ENCODE results near the gene TSPO.

TSPO gene

DNA sequence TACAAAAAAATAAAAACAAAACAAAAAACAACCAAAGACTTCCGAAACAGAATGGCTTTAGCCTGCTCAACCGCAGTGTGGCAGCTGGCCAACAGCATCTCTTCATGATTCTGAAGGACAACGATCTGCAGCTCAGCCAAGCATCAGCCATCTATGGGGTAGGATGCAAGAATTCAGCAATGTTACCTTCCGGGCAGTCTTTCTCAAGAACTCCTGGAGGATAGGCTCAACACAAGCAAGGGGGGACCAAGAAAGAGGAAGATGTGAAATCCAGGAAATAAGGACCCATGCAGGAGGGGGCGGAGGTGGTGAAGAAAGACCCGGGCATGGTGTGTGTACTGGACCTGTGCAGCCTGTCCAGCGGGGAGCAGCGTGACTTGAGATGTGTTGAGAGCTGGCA lies 3.5 kb upstream of the TSPO start:
- peak overlapping the region; percentile 16 to 37 (median 21) for H3K4me3 Mint-ChIP-seq
- H3K4me1 Mint-ChIP-seq = peaks cover 6% of the 10 kb centered on the region
- no peak overlapping the region for H3K27ac Mint-ChIP-seq
- TF ChIP-seq, protein P1, sequence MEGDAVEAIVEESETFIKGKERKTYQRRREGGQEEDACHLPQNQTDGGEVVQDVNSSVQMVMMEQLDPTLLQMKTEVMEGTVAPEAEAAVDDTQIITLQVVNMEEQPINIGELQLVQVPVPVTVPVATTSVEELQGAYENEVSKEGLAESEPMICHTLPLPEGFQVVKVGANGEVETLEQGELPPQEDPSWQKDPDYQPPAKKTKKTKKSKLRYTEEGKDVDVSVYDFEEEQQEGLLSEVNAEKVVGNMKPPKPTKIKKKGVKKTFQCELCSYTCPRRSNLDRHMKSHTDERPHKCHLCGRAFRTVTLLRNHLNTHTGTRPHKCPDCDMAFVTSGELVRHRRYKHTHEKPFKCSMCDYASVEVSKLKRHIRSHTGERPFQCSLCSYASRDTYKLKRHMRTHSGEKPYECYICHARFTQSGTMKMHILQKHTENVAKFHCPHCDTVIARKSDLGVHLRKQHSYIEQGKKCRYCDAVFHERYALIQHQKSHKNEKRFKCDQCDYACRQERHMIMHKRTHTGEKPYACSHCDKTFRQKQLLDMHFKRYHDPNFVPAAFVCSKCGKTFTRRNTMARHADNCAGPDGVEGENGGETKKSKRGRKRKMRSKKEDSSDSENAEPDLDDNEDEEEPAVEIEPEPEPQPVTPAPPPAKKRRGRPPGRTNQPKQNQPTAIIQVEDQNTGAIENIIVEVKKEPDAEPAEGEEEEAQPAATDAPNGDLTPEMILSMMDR (IDR thresholded peaks at IDR 0.05; ENCODE audit: unreplicated experiment in 3 of 3) = no peak
- peaks cover under 1% of the 10 kb centered on the region for H3K27me3 Mint-ChIP-seq (ENCODE audit: low read depth)
- H3K36me3 Mint-ChIP-seq (ENCODE audit: low read depth) = no peaks in the 10 kb centered on the region
- no peaks in the 10 kb centered on the region for H3K9me3 Mint-ChIP-seq

DNA sequence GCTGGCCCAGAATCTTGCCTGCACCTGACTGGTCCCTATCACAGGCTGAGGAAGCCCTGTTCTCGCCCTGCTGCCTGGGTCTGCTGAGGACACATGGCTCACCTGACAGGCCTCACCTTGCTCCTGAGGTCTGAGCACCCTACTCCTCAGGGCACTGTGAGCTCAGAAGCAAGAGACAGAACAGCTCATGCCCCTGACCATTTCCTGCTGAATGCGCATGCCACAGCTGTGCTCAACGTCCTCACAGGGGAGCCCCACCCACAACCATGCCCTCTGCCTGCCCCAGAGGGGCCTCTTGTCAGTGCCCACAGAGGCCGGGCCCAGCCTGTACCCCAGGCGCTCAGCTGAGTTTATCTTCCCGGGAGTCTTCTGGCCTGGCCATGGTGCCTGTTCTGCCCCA lies 2.8 kb upstream of the TSPO start:
- no peaks in the 10 kb centered on the region for H3K9me3 Mint-ChIP-seq
- peak overlapping the region in 1 of 3 experiments; percentile 8 for H3K4me3 Mint-ChIP-seq
- no peak overlapping the region for H3K27ac Mint-ChIP-seq
- H3K36me3 Mint-ChIP-seq (ENCODE audit: low read depth) = no peaks in the 10 kb centered on the region
- peaks cover 4% of the 10 kb centered on the region for H3K27me3 Mint-ChIP-seq (ENCODE audit: low read depth)
- peaks cover 11% of the 10 kb centered on the region for H3K4me1 Mint-ChIP-seq
- TF ChIP-seq, protein P1 (IDR thresholded peaks at IDR 0.05; ENCODE audit: unreplicated experiment in 3 of 3) = no peak

GRCh38 chr22:43150731-43151206 lies 590 bp upstream of the TSPO start:
- H3K4me1 Mint-ChIP-seq = peaks cover 11% of the 10 kb centered on the region
- H3K9me3 Mint-ChIP-seq = no peaks in the 10 kb centered on the region
- no peaks in the 10 kb centered on the region for H3K36me3 Mint-ChIP-seq (ENCODE audit: low read depth)
- H3K27ac Mint-ChIP-seq = peak overlapping the region in 2 of 3 experiments; percentile 52 to 59
- H3K27me3 Mint-ChIP-seq (ENCODE audit: low read depth) = peaks cover 4% of the 10 kb centered on the region
- TF ChIP-seq, protein P1 (IDR thresholded peaks at IDR 0.05; ENCODE audit: unreplicated experiment in 3 of 3) = no peak
- H3K4me3 Mint-ChIP-seq = peak overlapping the region; percentile 81 to 86 (median 86)

GRCh38 chr22:43152003-43152356 lies 621 bp downstream of the TSPO start:
- peaks cover 11% of the 10 kb centered on the region for H3K4me1 Mint-ChIP-seq
- H3K27ac Mint-ChIP-seq = no peak overlapping the region
- no peaks in the 10 kb centered on the region for H3K36me3 Mint-ChIP-seq (ENCODE audit: low read depth)
- peaks cover 4% of the 10 kb centered on the region for H3K27me3 Mint-ChIP-seq (ENCODE audit: low read depth)
- H3K4me3 Mint-ChIP-seq = peak overlapping the region; percentile 61 to 74 (median 69)
- H3K9me3 Mint-ChIP-seq = no peaks in the 10 kb centered on the region
- TF ChIP-seq, protein P1 (IDR thresholded peaks at IDR 0.05; ENCODE audit: unreplicated experiment in 3 of 3) = no peak

DNA sequence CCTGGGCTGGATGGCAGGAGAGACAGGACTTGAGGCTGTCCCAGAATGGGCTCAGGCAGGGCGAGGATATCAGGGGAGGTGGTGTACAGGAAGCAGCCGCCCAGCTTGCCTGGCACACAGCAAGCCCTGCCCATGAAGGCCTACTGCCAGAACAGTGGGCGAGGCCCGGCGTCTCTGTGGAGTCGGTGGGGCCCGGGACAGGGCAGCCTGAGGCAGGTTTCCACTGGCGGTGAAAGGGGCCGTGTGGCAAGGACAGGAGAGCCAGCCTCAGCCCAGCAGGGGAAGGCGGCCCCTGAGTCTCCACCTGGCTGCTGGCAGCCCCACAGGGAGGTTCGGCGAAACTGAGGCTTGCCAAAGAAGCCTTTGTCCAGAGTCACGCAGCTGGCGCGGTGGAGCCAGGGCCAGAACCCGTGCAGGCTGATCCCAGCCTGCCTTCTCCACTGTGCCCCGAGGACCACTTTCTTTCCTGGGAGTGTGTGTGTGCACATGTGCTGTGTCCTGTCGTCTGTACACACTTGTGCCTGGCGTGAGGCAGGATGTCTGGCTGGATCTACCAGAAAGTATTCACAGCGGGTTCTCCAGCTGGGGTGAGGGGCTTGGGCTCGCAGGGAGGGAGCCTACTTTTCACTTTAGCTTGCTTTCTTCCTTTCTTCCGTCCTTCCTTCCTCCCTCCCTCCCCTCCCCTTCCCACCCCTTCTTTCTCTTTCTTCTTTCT lies 1.2 kb downstream of the TSPO start:
- Mint-ChIP-seq H3K4me1 (peaks cover 11% of the 10 kb centered on the region), H3K27me3 (ENCODE audit: low read depth) (peaks cover 4% of the 10 kb centered on the region), H3K9me3 (no peaks in the 10 kb centered on the region), H3K27ac (peak overlapping the region; percentile 26 to 75 (median 30)), H3K4me3 (peak overlapping the region; percentile 72 to 76 (median 74)), H3K36me3 (ENCODE audit: low read depth) (no peaks in the 10 kb centered on the region)
- TF ChIP-seq, protein P1 (IDR thresholded peaks at IDR 0.05; ENCODE audit: unreplicated experiment in 3 of 3) = no peak

DNA sequence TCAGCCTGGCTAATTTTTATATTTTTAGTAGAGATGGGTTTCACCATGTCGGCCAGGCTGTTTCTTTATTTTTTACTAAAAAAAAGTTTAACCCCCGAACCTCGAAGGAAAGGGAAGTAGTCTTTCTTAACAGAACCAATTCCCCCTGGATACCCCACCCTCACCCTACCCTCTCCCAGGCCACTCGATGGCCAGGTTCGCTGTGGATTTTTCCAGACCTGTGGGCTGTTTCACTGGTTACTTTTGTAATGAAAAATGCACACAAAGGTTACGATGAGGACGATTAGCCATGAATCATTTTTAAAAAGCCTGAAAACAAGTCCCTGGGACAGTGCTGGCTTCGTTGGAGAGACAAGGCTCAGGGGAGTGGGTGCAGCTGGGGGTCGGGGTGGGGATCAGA lies 2.5 kb downstream of the TSPO start:
- no peaks in the 10 kb centered on the region for H3K36me3 Mint-ChIP-seq (ENCODE audit: low read depth)
- H3K9me3 Mint-ChIP-seq = no peaks in the 10 kb centered on the region
- H3K27me3 Mint-ChIP-seq (ENCODE audit: low read depth) = peaks cover 4% of the 10 kb centered on the region
- H3K4me1 Mint-ChIP-seq = peaks cover 11% of the 10 kb centered on the region
- no peak overlapping the region for H3K4me3 Mint-ChIP-seq
- no peak overlapping the region for H3K27ac Mint-ChIP-seq
- TF ChIP-seq, protein P1 (IDR thresholded peaks at IDR 0.05; ENCODE audit: unreplicated experiment in 3 of 3) = no peak

Data from nephron (organoid).